Measurements from ENCODE around the gene ZHX3. TPM values are rescaled to one million over a fixed set of nuclear protein-coding genes. Genes with fewer than 3 reads are reported as not detected.

Gene ZHX3
- total and polyA plus RNA-seq, 2 donors (not counting 1 experiment from before 2014, with no cell fraction given), result 4.3 to 22.2 TPM

GRCh38 chr20:41166201-41167117, 151.1 kb downstream of the ZHX3 start:
- intact Hi-C loops (cut with micrococcal nuclease), result no loop called here
- Mint-ChIP-seq H3K4me3 (no peak overlapping the region), H3K9me3 (ENCODE audit: insufficient read depth) (no peaks in the 10 kb centered on the region), H3K27me3 (no peaks in the 10 kb centered on the region), H3K4me1 (peaks cover 12% of the 10 kb centered on the region), H3K27ac (no peak overlapping the region)
- Histone ChIP-seq H2AFZ (ENCODE audit: insufficient read depth, low read depth, low read length, poor library complexity, severe bottlenecking) (no peak overlapping the region), H3K27ac (ENCODE audit: low read length in 2 of 2) (no peak overlapping the region), H3K4me1 (ENCODE audit: control insufficient read depth in 2 of 2, insufficient read depth in 2 of 2, low read length in 2 of 2) (peaks cover 6 to 13% of the 10 kb centered on the region in 2 donors), H3K9me3 (ENCODE audit: control extremely low read depth in 1 of 3, control insufficient read depth in 2 of 3, insufficient read depth in 1 of 3, low read length in 2 of 3) (no peaks in the 10 kb centered on the region), H3K36me3 (replicated peaks in 1 of 2; ENCODE audit: control extremely low read depth in 1 of 2, control insufficient read depth in 1 of 2, extremely low read depth in 1 of 2, insufficient read depth in 2 of 2, low read length in 1 of 2) (peaks cover 0 to 87% of the 10 kb centered on the region in 2 experiments), H3K4me2 (replicated peaks; ENCODE audit: low read depth, low read length, poor library complexity, severe bottlenecking) (no peak overlapping the region), H3K9ac (ENCODE audit: low read length) (no peak overlapping the region), H3K79me2 (ENCODE audit: control insufficient read depth, insufficient read depth, low read length) (peaks cover 7% of the 10 kb centered on the region), H4K20me1 (ENCODE audit: control insufficient read depth, insufficient read depth, low read length, poor library complexity, severe bottlenecking) (peaks cover 22% of the 10 kb centered on the region), H3K4me3 (ENCODE audit: control extremely low read depth in 1 of 5, extremely low read depth in 1 of 5, insufficient read depth in 1 of 5, low read depth in 2 of 5, low read length in 4 of 5) (no peak overlapping the region), H3K27me3 (replicated peaks in 1 of 4; ENCODE audit: control extremely low read depth in 1 of 4, control insufficient read depth in 3 of 4, insufficient read depth in 4 of 4, low read length in 3 of 4) (peaks cover 0 to 9% (median under 1%) of the 10 kb centered on the region in 4 experiments)
- TF ChIP-seq EZH2 (IDR thresholded peaks at IDR 0.05; ENCODE audit: borderline replicate concordance, insufficient read depth, low read depth, low read length, poor library complexity, severe bottlenecking), result no peak
- TF ChIP-seq, protein P1, sequence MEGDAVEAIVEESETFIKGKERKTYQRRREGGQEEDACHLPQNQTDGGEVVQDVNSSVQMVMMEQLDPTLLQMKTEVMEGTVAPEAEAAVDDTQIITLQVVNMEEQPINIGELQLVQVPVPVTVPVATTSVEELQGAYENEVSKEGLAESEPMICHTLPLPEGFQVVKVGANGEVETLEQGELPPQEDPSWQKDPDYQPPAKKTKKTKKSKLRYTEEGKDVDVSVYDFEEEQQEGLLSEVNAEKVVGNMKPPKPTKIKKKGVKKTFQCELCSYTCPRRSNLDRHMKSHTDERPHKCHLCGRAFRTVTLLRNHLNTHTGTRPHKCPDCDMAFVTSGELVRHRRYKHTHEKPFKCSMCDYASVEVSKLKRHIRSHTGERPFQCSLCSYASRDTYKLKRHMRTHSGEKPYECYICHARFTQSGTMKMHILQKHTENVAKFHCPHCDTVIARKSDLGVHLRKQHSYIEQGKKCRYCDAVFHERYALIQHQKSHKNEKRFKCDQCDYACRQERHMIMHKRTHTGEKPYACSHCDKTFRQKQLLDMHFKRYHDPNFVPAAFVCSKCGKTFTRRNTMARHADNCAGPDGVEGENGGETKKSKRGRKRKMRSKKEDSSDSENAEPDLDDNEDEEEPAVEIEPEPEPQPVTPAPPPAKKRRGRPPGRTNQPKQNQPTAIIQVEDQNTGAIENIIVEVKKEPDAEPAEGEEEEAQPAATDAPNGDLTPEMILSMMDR (IDR thresholded peaks at IDR 0.05), result no peak
- 98% methylated on average over 25 of the region's 27 CpGs for WGBS (ENCODE audit: insufficient coverage)
- CTCF ChIA-PET, result interaction anchor here (1.2 to 7.4 kb wide), 2 partner anchors 31 to 174 kb away, joined by 4 to 196 read pairs; partner anchors contain the start of gene LPIN3
- DNase-seq (no peak), ATAC-seq (ENCODE audit: low read depth) (no peak)
- POLR2A ChIA-PET, result interaction anchor here (0.7 kb wide), 1 partner anchor 28 kb away, joined by 3 read pairs; no protein-coding TSS in a partner anchor

Data from B cell (primary cell).